Testis (tissue), 2 donors: ENCODE measurements around the gene UBE2E2.

Experiments used
- CTCF ChIP-seq, 3 experiments: fragments of 450-650 bp in 2 of 3; fragments of 200-600 bp in 1 of 3; sonication (generic) in 1 of 3; IDR thresholded peaks; one replicate each; pipeline ENCODE4 v1.5.1; 2016 to 2019; ENCODE audit warnings: antibody characterized with exemption in 3 of 3, mild to moderate bottlenecking in 2 of 3, moderate library complexity in 1 of 3
- POLR2A ChIP-seq: fragments of 450-650 bp; IDR thresholded peaks from one replicate; pipeline ENCODE4 v1.6.1; 2017; ENCODE audit warnings: antibody characterized with exemption, mild to moderate bottlenecking, moderate library complexity

- TF ChIP-seq POLR2A (no peak), CTCF (IDR thresholded peaks at IDR 0.05) (no peak)
Measured at GRCh38 chr3:23288286-23288685, 85.2 kb downstream of the UBE2E2 start.
